ENCODE measurements around the gene IRX3.
"Not testable (repeated sequence)": the region's sequence is repeated elsewhere in the genome, so short reads cannot be mapped to it uniquely, and the experiment has no call there.

IRX3 gene

DNA sequence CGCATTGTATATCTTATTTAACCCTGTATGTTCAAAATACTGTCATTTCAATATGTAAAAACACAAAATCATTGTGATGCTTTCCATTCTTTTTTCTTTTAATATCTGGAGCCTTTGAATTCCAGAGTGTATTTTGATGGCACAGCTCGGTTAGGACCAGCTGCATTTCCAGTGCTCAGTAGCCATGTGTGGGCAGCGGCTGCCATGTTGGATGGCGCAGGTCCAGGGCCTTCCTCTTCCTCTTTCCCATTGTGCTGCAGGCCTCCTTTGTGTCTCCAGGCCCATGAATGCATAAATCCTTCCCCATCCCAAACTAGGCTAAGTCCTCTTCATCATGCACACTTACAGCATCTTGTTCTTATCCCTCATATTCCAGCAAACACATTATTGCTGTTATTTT is 13.0 kb downstream of the IRX3 start:
- no peak for DNase-seq

DNA sequence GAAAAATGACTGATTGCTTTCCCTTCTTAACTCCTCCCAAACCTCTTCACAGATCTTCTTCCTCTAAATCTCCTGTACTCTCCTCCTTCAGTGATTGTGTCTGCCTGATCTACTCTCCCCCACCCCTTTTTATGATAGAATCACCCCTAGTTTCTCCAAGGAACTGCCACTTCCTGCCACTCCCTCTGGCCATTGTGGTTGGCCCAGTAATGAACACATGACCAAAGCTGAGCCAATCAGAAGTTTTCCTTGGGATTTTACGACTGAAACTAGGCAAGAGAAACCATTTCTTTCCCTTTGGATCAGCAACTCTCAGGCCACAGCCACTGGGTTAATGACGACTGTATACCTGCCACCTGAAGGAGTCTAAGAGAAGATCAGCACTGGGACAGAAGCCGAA is 15.9 kb downstream of the IRX3 start:
- DNase-seq = no peak

DNA sequence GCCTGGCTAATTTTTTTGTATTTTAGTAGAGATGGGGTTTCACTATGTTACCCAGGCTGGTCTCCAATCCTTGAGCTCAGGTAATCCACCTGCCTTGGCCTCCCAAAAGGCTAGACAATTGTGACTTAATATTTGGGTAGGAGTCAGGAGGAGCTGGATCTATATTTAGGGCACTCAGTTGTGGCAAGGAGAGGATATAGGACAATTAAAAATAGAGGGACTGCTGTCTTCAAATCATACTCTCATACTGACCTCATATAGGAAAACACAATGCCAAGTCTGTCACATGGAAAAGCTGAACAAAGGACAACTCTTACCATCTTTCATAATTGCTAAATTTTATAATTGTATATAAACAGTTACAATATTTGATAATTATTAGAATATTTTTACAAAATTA is 17.1 kb downstream of the IRX3 start:
- DNase-seq = no peak

DNA sequence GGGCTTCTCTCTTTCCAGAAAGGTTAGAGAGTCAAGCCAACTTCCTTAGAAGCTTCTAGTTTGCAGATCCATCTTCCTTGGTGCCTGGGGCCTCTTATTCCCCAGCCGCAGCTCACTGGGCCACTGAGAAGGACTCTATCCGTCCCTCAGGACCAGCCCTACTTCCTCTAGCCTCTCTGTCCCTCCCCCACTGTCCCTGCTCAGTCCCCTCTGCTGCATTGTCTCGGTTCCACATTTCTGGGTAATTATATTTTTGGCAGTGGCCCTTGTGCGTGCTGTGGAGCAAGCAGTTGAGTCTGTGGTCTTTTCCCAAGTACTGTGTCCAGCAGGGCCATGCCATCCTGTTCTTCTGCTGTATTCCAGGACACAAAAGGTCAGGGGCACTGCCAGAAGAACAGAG is 17.8 kb downstream of the IRX3 start:
- no peak for DNase-seq

DNA sequence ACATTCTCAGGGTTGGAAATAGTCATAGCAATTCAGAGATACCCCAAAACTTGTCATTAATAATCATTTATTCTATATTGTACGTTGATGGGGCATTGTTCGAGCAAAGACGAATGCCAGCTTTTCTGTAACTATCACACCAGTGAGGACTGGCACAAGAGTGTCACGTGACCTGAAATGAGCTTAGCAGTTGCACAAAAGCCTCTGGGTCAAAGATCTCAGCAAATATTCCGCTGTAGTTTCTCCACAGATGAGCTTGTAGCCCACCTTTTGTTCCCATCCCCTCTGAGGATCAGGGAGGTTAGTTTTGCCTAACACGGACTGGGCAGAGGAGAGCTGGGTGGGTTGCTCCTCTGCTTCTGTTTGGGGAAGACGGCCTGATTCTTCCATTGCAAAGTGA is 18.2 kb downstream of the IRX3 start:
- DNase-seq = no peak

DNA sequence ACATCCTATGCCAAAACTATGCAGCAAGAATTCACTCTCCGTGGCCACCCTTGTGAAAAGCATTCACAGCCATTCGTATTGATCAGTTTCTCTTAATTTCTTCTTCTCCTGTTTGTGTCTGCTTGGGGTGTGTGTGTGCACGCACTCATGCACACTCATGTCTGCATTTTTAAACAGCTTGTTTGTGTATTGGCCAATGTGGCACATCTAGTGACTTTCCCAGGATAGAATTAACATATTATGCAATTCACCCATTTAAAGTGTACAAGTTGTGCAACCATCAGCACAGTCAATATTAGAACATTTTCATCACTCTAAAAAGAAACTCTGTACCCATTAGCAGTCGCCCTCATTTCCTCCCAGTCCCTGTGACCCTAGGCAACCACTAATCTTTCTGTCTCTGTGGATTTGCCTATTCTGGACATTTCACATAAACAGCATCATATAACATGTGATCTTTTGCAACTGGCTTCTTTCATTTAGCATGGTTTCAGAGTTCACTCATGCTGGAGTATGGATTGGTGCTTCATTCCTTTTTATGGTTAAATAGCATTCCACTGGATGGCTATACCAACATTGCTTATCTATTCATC is 20.1 kb downstream of the IRX3 start:
- DNase-seq = no peak

DNA sequence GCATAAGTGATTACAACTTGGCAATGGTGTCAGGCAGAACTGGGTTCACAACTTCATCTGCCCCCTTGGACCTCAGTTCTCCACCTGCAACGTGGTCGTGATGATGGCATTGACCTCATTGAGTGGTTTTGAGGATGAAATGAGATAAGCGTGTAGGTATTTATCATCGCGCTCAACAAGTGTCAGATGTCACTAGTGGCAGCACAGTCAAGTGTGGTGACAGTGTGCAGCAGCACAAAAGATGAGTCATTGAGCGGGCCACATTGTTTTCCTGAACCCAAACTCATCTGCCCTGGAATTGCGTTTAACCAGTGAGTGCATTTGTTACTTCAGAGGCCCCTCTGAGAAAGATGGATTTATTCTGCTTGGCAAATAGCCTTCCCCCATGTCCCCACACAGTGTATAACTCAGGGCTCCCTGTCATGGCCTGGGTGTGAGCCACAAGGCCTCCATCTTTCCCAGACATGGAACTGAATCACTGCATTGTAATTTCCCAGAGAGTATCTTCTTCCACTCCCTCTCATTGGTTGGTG is 20.9 kb downstream of the IRX3 start:
- DNase-seq = no peak

DNA sequence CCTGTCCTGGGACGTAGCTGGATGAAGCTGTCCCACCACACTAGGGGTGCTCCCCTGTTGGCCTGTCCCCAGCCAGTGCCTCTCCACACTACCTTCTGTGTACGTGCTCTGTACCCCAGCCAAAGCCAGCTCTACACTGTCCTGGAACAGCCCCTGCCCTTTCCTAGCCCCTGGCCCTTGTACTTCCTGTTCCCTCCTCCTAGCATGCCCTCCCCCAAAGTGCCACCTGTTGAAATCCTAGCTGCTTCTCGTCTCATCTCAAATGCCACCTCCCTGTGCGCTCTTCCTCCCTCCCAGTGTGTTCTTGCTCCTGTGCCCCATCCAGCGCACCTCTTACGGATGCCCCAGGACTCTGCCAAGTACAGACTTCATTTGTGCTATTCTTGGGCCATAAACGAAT is 33.5 kb downstream of the IRX3 start:
- no peak for DNase-seq

DNA sequence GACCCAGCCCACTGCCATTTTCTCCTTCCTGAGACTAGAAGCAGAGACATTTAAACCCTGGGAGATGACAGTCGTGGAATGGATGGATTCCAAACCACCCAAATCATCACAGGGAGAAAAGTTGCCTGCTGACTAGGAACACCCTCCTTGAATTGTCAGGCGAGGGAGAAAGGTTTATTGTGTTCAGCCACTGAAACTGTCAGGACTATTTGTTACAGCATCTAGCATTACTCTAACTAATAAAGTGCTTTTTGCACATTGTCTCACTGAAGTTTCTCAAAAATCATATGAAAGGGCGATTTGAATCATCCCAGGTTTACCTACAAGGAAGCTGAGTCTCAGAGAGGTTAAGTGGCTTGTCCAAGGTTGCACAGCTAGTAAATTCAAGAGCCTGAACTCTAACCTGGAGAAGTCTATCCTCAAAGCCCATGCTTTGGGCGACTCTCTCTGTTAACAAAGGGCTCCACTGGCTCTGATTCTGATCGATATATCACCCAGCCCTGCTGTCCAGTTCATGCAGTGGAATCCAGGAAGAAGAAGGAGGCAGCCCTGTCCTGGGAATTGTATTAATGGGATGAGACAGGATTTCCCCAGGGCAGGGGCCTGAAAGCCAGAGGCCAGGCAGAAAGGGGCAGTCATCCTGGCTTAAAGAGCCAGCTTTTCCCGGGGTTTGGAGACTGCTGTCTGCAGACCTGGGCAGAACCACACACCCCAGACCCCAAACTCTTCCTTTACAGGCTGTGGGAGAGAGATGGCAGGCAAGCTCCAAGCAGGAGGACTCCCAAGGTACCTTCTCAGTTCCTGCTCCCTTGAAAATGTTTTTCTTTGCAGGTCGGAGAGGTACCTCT is 37.5 kb downstream of the IRX3 start:
- DNase-seq = no peak

DNA sequence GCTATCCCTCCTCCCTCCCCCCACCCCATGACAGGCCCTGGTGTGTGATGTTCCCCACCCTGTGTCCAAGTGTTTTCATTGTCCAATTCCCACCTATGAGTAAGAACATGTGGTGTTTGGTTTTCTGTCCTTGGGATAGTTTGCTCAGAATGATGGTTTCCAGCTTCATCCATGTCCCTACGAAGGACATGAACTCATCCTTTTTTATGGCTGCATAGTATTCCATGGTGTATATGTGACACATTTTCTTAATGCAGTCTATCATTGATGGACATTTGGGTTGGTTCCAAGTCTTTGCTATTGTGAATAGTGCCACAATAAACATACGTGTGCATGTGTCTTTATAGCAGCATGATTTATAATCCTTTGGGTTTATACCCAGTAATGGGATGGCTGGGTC is 38.9 kb downstream of the IRX3 start:
- not testable (repeated sequence) for DNase-seq

DNA sequence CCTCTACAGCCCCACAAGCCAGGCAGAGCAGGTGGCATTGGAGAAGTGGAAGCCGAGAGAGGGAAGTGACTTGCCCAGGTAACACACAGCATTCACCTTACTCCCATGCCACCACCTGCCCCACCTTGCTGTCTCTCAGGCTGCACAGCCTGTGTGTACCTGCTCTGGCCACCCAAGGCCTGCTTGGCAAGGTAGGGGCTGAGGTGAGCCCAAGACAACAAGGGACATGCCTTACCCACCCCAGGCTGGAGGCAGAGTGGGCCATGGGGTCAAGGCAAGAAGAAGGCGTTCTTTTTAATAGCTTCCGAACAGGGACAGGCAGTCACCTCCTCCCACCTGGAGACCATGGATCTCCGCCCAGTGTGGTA is 40.1 kb downstream of the IRX3 start:
- no peak for DNase-seq

DNA sequence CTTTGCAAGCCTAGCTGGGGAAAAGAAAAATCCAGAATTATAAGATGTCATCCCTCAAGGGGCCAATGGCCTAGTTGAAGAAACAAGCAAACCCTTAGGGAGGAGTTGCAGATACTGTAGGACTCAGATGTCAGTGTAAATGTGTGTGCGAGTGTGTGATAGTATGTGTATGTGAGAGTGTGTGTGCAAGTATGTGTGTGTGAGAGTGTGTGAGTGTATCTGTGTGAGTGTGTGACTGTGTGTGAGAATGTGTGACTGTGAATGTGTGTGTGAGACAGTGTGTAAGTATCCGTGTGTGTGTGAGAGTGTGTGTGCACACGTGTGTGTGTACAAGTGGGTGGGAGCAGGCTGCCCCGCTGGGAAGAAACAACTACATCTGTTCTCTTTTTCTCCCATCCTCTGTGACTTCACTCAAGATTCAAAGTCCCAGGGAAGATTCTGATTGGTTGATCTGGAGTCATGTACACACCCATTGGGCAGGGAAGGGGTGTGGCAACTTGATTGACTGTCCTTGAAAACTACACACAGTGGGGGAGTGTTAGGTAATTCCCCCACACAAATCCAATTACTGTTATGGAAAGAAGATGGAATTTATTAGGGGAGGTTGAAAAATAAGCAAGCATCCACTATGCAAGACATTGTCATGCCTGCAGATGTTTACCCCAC is 40.7 kb downstream of the IRX3 start:
- DNase-seq = no peak

DNA sequence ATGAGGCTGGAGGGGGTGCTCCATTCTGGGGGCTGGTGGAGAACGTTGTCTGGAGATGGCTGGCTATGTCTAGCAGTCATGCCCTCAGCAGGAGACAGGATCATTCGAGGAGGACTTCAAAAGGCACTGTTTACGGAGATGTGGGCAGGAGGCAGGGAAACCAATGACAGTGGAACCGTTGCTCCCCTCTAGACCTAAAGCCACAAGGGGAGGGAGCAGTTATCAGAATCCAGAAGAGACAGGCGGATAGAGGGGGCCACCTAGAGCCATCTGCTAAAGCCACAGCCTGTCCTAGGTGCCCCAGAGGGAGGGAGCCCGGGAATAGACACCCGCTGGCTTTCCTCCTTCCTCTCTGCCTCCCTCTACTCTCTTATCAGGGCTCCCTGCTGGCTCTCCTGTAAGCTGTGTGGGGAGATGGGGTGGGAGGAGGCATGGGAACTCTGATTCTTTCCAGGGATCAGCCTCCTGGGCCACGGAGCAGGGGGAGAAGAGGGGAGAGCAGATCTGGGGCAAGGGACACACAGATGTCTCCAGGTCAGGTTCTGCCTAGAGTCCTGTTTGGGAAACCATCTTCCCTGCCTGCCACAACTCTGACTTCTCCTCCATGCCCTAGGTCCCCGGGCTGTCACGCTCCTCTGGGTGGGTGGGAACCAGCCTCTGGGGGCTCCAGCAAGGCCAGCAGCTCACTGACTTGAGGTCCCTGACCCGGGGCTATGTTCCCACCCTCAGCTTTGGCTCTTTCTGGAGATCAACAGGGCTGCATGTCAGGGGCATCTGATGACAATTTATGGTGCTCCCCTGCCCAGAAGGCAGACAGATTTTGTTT is 42.3 kb downstream of the IRX3 start:
- DNase-seq = peak; percentile 37

DNA sequence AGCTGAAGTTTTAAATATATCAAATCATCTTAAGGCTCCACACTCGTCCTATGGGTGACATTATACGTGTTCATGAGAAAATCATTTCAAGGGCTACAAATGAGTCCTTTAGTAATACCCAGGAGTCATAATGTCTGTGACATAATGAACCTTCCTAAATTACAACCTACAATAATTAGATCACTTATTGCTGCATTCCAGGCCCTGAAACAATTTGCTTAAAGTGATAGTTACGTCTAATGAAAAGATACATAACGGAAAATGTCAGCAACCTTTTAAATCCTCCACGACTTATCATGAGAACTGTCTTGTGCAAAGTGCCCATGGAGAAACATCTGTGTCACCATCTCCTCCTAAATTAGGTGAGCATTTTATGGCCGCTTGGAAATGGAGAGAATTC is 43.4 kb downstream of the IRX3 start:
- no peak for DNase-seq

DNA sequence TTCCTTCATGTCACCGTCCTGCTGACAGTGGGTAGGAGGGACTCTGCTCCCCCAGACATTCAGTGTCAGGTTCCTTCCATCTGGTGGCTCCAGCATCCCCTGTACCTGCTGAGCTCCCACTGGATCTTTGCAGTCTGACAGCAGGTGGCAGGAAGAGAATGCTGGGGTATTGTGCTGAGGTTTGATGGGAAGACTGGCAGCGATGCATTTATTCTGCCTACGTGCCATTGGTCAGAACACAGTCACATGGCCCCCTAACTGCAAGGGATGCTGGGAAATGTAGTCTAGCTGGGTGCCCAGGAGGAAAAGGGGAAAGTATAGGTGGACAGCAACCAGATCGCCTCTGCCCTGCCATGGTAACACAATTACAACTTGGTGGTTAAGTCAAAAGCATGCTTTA is 44.4 kb downstream of the IRX3 start:
- DNase-seq = peak; percentile 13

DNA sequence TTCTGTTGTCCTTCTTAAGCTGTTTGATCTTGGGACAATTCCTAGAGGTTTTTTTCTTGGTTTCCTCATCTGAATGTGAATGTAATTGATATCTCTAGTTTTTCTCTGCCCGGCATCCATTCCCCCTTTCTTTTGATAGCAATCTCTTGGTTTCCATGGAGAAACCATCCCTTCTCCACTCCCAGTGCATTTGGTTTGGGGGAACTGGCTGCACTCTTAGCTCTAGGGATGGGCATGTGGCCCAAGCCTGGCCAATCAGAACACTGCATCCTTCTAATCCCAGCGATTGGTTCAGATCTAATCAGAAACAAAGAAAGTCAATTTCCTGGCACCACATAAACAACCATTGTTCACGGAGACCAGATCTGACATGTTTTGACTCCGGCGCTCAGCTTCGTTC is 45.1 kb downstream of the IRX3 start:
- no peak for DNase-seq

DNA sequence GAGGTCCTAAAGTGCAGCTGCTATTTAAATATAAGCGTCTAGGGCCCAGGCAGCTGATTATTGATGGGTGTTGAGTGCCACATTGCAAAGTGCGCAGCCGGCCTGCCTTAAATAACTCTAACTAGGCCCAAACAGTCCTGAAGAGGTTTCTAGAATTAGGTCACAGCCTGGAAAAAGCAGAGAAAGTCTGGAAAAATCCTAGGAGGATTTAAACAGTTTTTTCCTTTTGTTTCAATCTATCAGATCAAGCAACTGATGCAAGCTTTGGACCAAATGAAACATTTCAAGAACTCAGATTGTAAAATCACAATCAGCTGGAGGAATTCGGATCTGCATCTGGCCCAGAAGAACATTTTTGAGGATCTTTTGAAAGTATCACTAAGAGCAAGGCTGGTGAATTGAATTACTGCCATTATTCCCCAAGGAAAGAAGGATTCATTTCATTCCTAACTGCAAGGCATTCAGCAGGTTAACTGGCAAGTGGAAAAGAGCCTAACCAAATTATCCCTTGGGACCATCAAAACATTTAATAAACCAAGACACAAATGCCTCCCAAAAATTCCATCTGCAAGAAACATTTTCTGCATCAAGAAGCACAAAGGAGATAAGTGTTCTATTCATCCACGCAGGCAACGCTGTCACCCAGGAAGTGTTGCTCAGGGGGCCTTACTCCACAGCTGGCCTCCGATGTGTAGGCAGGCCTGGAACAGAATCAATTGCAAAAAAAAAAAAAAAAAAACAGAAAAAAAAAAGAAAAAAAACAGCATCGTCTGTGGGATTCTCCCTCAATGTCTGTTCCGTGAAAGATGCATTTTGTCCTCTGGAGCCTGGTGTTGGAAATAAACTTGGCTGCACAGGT is 46.1 kb downstream of the IRX3 start:
- DNase-seq = no peak

DNA sequence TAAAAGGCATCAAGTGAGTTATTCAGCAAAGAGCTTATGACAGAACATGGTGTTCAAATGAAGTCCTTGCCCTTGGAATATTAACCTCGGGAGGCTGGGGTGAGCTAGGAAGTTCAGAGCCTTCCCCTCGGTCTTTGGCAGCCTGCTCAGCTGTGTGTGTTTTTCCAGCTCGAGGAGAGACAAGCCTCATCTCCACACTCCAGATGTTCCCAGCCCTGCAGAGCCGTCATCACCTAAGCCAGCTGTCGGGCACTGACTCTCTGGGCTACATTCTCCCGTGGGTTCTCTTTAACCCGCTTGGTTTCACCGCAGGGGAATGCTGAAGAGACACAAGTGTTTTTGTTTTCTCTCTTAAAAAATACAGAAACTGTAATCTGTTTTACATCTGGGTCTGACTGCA is 47.1 kb downstream of the IRX3 start:
- DNase-seq = no peak

DNA sequence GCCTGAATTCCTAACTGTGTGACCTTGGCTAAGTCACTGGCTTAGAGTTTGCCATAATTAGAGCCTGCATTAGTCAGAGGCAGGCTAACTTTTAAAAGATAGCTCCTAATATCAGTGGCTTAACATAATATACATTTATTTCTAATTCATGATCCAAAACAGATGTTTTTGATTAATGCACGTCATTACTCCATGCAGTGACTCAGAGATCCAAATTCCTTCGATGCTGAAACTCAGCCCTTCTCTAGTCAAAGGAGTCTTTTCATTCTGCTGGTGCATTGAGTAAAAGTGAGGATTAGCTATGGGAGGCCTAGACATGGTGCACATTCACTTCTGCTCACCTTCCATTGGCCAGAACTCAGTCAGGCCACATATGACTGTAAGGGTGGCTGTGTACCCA is 49.8 kb downstream of the IRX3 start:
- no peak for DNase-seq

DNA sequence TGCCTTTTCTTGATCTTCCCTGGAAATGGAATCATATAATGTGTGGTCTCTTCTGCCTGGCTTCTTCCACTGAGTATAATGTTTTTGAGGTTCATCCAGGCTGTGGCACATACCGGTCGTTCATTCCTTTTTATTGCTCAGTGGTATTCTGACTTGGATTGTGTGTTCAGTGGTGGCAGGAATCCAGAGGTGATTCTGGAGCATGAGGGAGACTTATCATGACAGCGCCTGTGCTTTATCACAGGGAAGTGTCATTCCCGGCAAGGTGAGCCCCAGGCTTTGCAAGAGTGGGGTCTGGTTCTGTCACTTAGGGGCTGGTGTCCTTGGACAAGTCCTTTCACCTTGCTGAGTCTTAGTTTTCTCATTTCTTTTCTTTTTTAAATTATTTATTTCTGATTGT is 53.0 kb downstream of the IRX3 start:
- no peak for DNase-seq
